NCI-H2171 (cell line): ENCODE data around the gene SESN1.
"Not testable (repeated sequence)": the region's sequence is repeated elsewhere in the genome, so short reads cannot be mapped to it uniquely, and the experiment has no call there.

Experiments
- DNase-seq: peaks from one replicate; lab custom pipeline; 2025; lab: John Stamatoyannopoulos, UW

Gene SESN1

GRCh38 chr6:109095036-109095834 lies 589 bp upstream of the SESN1 start, which contains the start of gene CEP57L1:
CEP57L1 (plus strand) TSS chr6:109095507; CDS start chr6:109145222, 49,715 bp downstream.
- peak; percentile 91 for DNase-seq

- DNase-seq, result no peak
Observed at GRCh38 chr6:109093732-109094415, 772 bp downstream of the SESN1 start.

- no peak for DNase-seq
Observed at GRCh38 chr6:109092074-109092473, 2.6 kb downstream of the SESN1 start.

GRCh38 chr6:109091314-109092024 lies 3.2 kb downstream of the SESN1 start:
- no peak for DNase-seq

- no peak for DNase-seq
Observed at GRCh38 chr6:109088995-109089394, 5.7 kb downstream of the SESN1 start.

GRCh38 chr6:109087661-109088264 lies 6.9 kb downstream of the SESN1 start:
- DNase-seq, result no peak

GRCh38 chr6:109084146-109084545 lies 10.5 kb downstream of the SESN1 start:
- DNase-seq, result not testable (repeated sequence)

- DNase-seq, result no peak
Observed at GRCh38 chr6:109083657-109084056, 11.0 kb downstream of the SESN1 start.

GRCh38 chr6:109082188-109082577 lies 12.5 kb downstream of the SESN1 start:
- DNase-seq, result no peak

- DNase-seq, result no peak
Observed at GRCh38 chr6:109081516-109082187, 13.0 kb downstream of the SESN1 start.

- DNase-seq, result no peak
Observed at GRCh38 chr6:109081026-109081425, 13.6 kb downstream of the SESN1 start.

- DNase-seq, result no peak
Observed at GRCh38 chr6:109079981-109080380, 14.7 kb downstream of the SESN1 start.

- DNase-seq, result no peak
Observed at GRCh38 chr6:109076377-109076776, 18.3 kb downstream of the SESN1 start.

- no peak for DNase-seq
Observed at GRCh38 chr6:109075934-109076333, 18.7 kb downstream of the SESN1 start.

GRCh38 chr6:109074133-109074415 lies 20.6 kb downstream of the SESN1 start:
- DNase-seq, result no peak

GRCh38 chr6:109073344-109074132 lies 21.1 kb downstream of the SESN1 start:
- peak; percentile 55 for DNase-seq

GRCh38 chr6:109071125-109071917 lies 23.3 kb downstream of the SESN1 start:
- no peak for DNase-seq

GRCh38 chr6:109069746-109070145 lies 24.9 kb downstream of the SESN1 start:
- no peak for DNase-seq

GRCh38 chr6:109062767-109063352 lies 31.8 kb downstream of the SESN1 start:
- no peak for DNase-seq

GRCh38 chr6:109062216-109062615 lies 32.4 kb downstream of the SESN1 start:
- DNase-seq, result no peak
